Pancreas (tissue), 10 donors: Measurements from ENCODE around the gene CAV3. TPM values are rescaled to one million over a fixed set of nuclear protein-coding genes. Genes with fewer than 3 reads are reported as not detected.
"Not testable (repeated sequence)": the region's sequence is repeated elsewhere in the genome, so short reads cannot be mapped to it uniquely, and the experiment has no call there.

ENCODE experiments used
- ATAC-seq, 4 donors: fragments of 200-7000 bp; cut with Tn5 transposase; one replicate each; pipeline versions ENCODE4 v1.8.0 to v1.9.1; 2020; ENCODE audit warnings: mild to moderate bottlenecking in 4 of 4, moderate library complexity in 4 of 4
- DNase-seq, 6 donors: peaks; one replicate each; pipeline ENCODE4 v3.0.0-alpha.2; 2020
- FAIRE-seq: peaks from 2 replicates; lab custom pipeline; 2012; peaks lifted over from hg19 to GRCh38; lab: Jason Lieb, UNC
- H3K27ac ChIP-seq, 4 donors: fragments of 200-600 bp; sonication (generic); 1 replicate in 3 of 4; 2 replicates in 1 of 4; pipeline versions ENCODE4 v1.5.0 to v1.8.0; 2020
- H3K27me3 ChIP-seq, 4 donors: fragments of 200-600 bp; one replicate each; pipeline ENCODE4 v1.8.0; 2021
- H3K36me3 ChIP-seq, 3 donors: fragments of 200-600 bp; sonication (generic) in 1 of 3; one replicate each; pipeline versions ENCODE4 v1.5.0 to v1.8.0; 2020 to 2021
- H3K4me1 ChIP-seq, 3 donors: fragments of 200-600 bp; one replicate each; pipeline ENCODE4 v1.8.0; 2021
- H3K4me3 ChIP-seq, 4 donors: fragments of 200-600 bp; sonication (generic) in 2 of 4; one replicate each; pipeline versions ENCODE4 v1.5.0 to v1.8.0; 2020 to 2021
- H3K9me3 ChIP-seq, 4 donors: fragments of 200-600 bp; one replicate each; pipeline ENCODE4 v1.8.0; 2021
- CTCF ChIP-seq, 4 donors: fragments of 200-600 bp; sonication (generic) in 3 of 4; IDR thresholded peaks; one replicate each; pipeline versions ENCODE4 v1.5.0 to v1.8.0; 2021; ENCODE audit warnings: antibody characterized with exemption in 4 of 4
- WGBS, 2 donors: extraction: QIAGEN DNeasy Blood & Tissue Kit; methylation state at CpG; one replicate each; pipeline ENCODE4 v1.1.7; 2013; 5-methylcytosine and 5-hydroxymethylcytosine counted together
- intact Hi-C, 3 donors: fragments of 100-400 bp; cut with DNase I; formaldehyde crosslinking; loops; one replicate each; pipeline versions ENCODE4 v1.11.1 to v1.14.2; 2022
- polyA plus RNA-seq, 2 donors: library from polyadenylated mRNA; stranded (reverse); fragments of 200-250 nt; gene quantifications; one replicate each; pipeline ENCODE4 v1.2.3, GENCODE V29; 2013
- total RNA-seq, 6 donors: library from RNA; stranded (reverse); fragmentation: NEBNext Ultra II Directional in 4 of 6; extraction: Animal tissue kit (Norgen Biotek cat#: 25700) in 4 of 6; gene quantifications; one replicate each; pipeline versions ENCODE4 v1.2.1 to v1.2.4, GENCODE V29; 2021 to 2023
- donor health status: healthy with polysubstance abuse.
- donor health status: DM: no; HTN: no; CAD: no; lungs with moderate emphysema.
- donor health status: DM: no; HTN: no; CAD: no.
- donor health status: control.
- donor health status: control.
- donor health status: Bipolar disorder and iron deficiency.
- donor health status: DM: yes; HTN: yes; CAD: no.
- donor health status: DM: no; HTN: no; CAD: no.
- donor health status: DM: no; HTN: no; CAD: no.
- donor health status: DM: yes; HTN: yes; CAD: no.

Gene CAV3
- total and polyA plus RNA-seq, 8 donors, result not detected

- DNase-seq (peak in 1 of 6 donors; percentile 7), FAIRE-seq (no peak), ATAC-seq (peak; percentile 71 to 86 (median 84))
- intact Hi-C loops, result no loop called here
- no peak overlapping the region for H3K27ac ChIP-seq
- no peaks in the 10 kb centered on the region for H3K27me3 ChIP-seq
- H3K4me1 ChIP-seq, result no peaks in the 10 kb centered on the region
- H3K36me3 ChIP-seq, result no peaks in the 10 kb centered on the region
- no peak for TF ChIP-seq CTCF (IDR thresholded peaks at IDR 0.05)
- no peaks in the 10 kb centered on the region for H3K9me3 ChIP-seq
- no peak overlapping the region for H3K4me3 ChIP-seq
- 41 to 42% methylated on average over 8 of the region's 8 CpGs for WGBS, 2 donors
Measured at GRCh38 chr3:8709801-8710507, 23.6 kb upstream of the CAV3 start.

- FAIRE-seq (no peak), ATAC-seq (no peak), DNase-seq (no peak)
- no peaks in the 10 kb centered on the region for H3K36me3 ChIP-seq
- intact Hi-C loops, result no loop called here
- H3K4me3 ChIP-seq, result no peak overlapping the region
- H3K9me3 ChIP-seq, result no peaks in the 10 kb centered on the region
- H3K4me1 ChIP-seq, result no peaks in the 10 kb centered on the region
- H3K27ac ChIP-seq, result no peak overlapping the region
- no peak for TF ChIP-seq CTCF (IDR thresholded peaks at IDR 0.05)
- H3K27me3 ChIP-seq, result no peaks in the 10 kb centered on the region
- WGBS, 2 donors, result 46 to 58% methylated on average over 9 of the region's 9 CpGs
Measured at GRCh38 chr3:8712045-8712907, 21.3 kb upstream of the CAV3 start.

GRCh38 chr3:8712908-8713255 is 20.7 kb upstream of the CAV3 start:
- TF ChIP-seq CTCF (IDR thresholded peaks at IDR 0.05), result no peak
- Histone ChIP-seq H3K9me3 (no peaks in the 10 kb centered on the region), H3K27ac (no peak overlapping the region), H3K4me1 (no peaks in the 10 kb centered on the region), H3K4me3 (no peak overlapping the region), H3K36me3 (no peaks in the 10 kb centered on the region), H3K27me3 (no peaks in the 10 kb centered on the region)
- intact Hi-C loops, result no loop called here
- FAIRE-seq (no peak), DNase-seq (no peak), ATAC-seq (no peak)
- WGBS, 2 donors, result 51 to 57% methylated on average over 2 of the region's 2 CpGs

- no peak overlapping the region for H3K4me3 ChIP-seq
- no peak overlapping the region for H3K27ac ChIP-seq
- 68 to 79% methylated on average over 14 of the region's 14 CpGs for WGBS, 2 donors
- no peaks in the 10 kb centered on the region for H3K36me3 ChIP-seq
- no peaks in the 10 kb centered on the region for H3K9me3 ChIP-seq
- DNase-seq (no peak), ATAC-seq (no peak), FAIRE-seq (no peak)
- intact Hi-C loops, result no loop called here
- no peaks in the 10 kb centered on the region for H3K4me1 ChIP-seq
- TF ChIP-seq CTCF (IDR thresholded peaks at IDR 0.05), result no peak
- H3K27me3 ChIP-seq, result no peaks in the 10 kb centered on the region
Measured at GRCh38 chr3:8713901-8714759, 19.5 kb upstream of the CAV3 start.

GRCh38 chr3:8715757-8716156 is 17.8 kb upstream of the CAV3 start:
- H3K4me1 ChIP-seq, H3K27ac ChIP-seq, ATAC-seq, intact Hi-C loops, H3K9me3 ChIP-seq, DNase-seq, FAIRE-seq, H3K36me3 ChIP-seq, H3K4me3 ChIP-seq, H3K27me3 ChIP-seq: not testable (repeated sequence)
- WGBS, 2 donors, result 77 to 85% methylated on average over 8 to 12 of the region's 12 CpGs
